AG04450 (cell line): Measurements from ENCODE around the gene SEC24A. TPM values are rescaled to one million over a fixed set of nuclear protein-coding genes. Genes with fewer than 3 reads are reported as not detected.
"Not testable (repeated sequence)": the region's sequence is repeated elsewhere in the genome, so short reads cannot be mapped to it uniquely, and the experiment has no call there.

Source experiments
- CTCF ChIA-PET: fragments of 300-600, 350-600 bp; formaldehyde crosslinking; extraction: SDS; loops from one replicate; lab custom pipeline; 2022; ENCODE audit warnings: antibody characterized with exemption, inconsistent platforms; lab: Charles Lee
- POLR2A ChIA-PET: fragments of 350-600 bp; formaldehyde crosslinking; extraction: SDS; loops from one replicate; lab custom pipeline; 2021; ENCODE audit warnings: antibody characterized with exemption, inconsistent platforms; lab: Yijun Ruan, JAX
- DNase-seq: peaks from one replicate; pipeline ENCODE4 v3.0.0-alpha.2; 2011; ENCODE audit warnings: low read depth, low spot score
- H3K27ac ChIP-seq: one replicate; pipeline ENCODE4 v1.5.1; 2012; ENCODE audit warnings: low read depth, low read length, control low read depth
- H3K27me3 ChIP-seq: one replicate; pipeline ENCODE4 v1.6.0; 2012; ENCODE audit warnings: low read length; ENCODE audit not compliant: control insufficient read depth, insufficient read depth
- H3K4me3 ChIP-seq: 2 replicates; pipeline ENCODE4 v1.5.1; 2011; ENCODE audit warnings: mild to moderate bottlenecking, low read depth, low read length, control low read depth
- H3K9me3 ChIP-seq: 2 replicates; pipeline ENCODE4 v1.5.1; 2012; ENCODE audit warnings: low read length; ENCODE audit not compliant: control insufficient read depth, insufficient read depth
- polyA plus RNA-seq: library from polyadenylated mRNA; depleted of rRNA; stranded (reverse); fragments of >200 nt; gene quantifications from 2 replicates; pipeline ENCODE4 v1.2.3, GENCODE V29; 2011
- TF ChIP-seq, protein P1 (sequence below): IDR thresholded peaks from 2 replicates; pipeline ENCODE4 v1.5.1; 2011; ENCODE audit warnings: low read depth, low read length, control low read depth, inconsistent platforms

SEC24A gene
- polyA plus RNA-seq, 1 experiment = 46.7 TPM

DNA sequence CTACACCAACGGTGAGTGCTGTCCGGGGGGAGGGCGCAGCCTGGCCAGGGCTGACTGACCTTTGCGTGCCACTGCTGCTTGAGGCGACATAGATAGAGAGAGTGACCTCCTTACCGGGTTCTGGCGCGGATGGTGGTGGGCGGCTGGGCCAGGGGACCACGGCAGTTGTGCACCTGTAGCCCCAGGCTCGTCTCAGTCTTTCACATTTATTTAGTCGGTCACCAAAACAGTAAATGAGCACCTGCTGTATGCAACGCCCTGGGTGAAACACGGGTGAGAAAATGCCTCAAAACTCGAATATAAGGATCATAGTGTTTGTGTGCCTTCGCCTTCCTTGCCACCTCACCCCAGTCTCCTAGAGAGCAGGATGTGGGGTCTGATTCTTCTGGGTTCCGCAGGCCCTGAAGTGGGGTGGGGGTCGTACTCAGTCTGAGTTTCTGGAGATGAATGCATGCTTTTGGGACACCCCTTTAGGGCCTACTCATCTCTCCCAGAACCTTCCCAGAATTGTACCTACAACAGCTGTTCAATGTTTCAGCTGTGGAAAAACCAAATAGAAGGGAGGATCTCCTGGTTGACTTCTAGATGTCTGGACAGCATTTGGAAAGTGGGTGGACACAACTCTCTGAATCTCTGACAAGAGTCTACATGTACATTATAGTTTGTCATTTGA lies 714 bp downstream of the SEC24A start:
- H3K27me3 ChIP-seq = no peaks in the 10 kb centered on the region
- POLR2A ChIA-PET = no interaction called here
- peak overlapping the region; percentile 98 for H3K27ac ChIP-seq
- CTCF ChIA-PET = no interaction called here
- TF ChIP-seq, protein P1, sequence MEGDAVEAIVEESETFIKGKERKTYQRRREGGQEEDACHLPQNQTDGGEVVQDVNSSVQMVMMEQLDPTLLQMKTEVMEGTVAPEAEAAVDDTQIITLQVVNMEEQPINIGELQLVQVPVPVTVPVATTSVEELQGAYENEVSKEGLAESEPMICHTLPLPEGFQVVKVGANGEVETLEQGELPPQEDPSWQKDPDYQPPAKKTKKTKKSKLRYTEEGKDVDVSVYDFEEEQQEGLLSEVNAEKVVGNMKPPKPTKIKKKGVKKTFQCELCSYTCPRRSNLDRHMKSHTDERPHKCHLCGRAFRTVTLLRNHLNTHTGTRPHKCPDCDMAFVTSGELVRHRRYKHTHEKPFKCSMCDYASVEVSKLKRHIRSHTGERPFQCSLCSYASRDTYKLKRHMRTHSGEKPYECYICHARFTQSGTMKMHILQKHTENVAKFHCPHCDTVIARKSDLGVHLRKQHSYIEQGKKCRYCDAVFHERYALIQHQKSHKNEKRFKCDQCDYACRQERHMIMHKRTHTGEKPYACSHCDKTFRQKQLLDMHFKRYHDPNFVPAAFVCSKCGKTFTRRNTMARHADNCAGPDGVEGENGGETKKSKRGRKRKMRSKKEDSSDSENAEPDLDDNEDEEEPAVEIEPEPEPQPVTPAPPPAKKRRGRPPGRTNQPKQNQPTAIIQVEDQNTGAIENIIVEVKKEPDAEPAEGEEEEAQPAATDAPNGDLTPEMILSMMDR = no peak
- no peak for DNase-seq
- peaks cover 4% of the 10 kb centered on the region; the same call in 1 of the 2 replicates for H3K9me3 ChIP-seq
- peak overlapping the region; percentile 100 for H3K4me3 ChIP-seq

DNA sequence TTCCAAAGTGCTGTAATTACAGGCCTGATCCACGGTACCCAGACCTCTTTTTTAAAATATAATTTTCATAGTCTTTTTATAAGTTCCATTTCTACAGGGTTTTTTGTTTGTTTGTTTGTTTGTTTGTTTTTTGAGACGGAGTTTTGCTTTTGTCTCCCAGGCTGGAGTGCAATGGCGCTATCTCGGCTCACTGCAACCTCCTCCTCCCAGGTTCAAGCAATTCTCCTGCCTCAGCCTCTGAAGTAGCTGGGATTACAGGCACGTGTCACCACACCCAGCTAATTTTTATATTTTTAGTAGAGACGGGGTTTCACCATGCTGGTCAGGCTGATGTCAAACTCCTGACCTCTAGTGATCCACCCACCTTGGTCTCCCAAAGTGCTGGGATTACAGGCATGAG lies 2.1 kb downstream of the SEC24A start:
- H3K27me3 ChIP-seq, H3K9me3 ChIP-seq, H3K27ac ChIP-seq, POLR2A ChIA-PET, DNase-seq: not testable (repeated sequence)
- H3K4me3 ChIP-seq = peak overlapping the region; percentile 100
- CTCF ChIA-PET = interaction anchor here (1.0 kb wide), 1 partner anchor 10 kb away, joined by 3 read pairs; no protein-coding TSS in a partner anchor

DNA sequence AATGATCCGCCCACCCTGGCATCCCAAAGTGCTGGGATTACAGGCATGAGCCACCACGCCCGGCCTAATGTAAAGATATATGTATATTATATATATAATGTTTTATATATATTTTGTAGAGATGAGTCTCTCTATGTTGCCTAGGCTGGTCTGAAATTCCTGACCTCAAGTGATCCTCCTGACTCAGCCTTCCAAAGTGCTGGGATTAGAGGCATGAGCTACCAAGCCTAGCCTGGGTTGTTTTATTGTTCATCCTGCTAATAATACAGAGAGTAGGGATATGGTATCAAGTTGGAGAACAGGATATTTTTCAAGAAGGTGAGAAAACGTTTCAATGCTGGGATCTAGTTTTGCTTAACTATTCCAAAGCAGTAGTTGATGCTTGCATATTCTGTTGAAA lies 2.9 kb downstream of the SEC24A start:
- Histone ChIP-seq H3K27ac (no peak overlapping the region), H3K9me3 (peaks cover 4% of the 10 kb centered on the region; the same call in 1 of the 2 replicates), H3K4me3 (no peak overlapping the region), H3K27me3 (no peaks in the 10 kb centered on the region)
- DNase-seq = no peak
- TF ChIP-seq, protein P1 = no peak
- ChIA-PET POLR2A (no interaction called here), CTCF (interaction anchor here (0.6 to 1.0 kb wide), 2 partner anchors 11 to 625 kb away, joined by 3 to 4 read pairs; no protein-coding TSS in a partner anchor)

DNA sequence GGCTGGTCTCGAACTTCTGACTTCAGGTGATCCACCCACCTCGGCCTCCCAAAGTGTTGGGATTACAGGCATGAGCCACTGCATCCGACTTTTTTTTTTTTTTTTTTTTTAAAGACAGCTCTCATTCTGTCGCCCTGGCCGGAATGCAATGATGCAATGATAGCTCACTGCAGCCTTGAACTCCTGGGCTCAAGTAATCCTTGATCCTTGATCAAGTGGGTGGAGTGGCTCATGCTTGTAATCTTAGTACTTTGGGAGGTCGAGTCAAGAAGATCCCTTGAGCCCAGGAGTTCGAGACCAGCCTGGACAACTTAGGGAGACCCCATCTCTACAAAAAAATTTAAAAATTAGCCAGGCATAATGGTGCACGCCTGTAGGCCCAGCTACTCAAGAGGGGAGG lies 8.1 kb downstream of the SEC24A start:
- Histone ChIP-seq H3K9me3 (no peaks in the 10 kb centered on the region), H3K4me3 (no peak overlapping the region), H3K27ac (no peak overlapping the region), H3K27me3 (no peaks in the 10 kb centered on the region)
- TF ChIP-seq, protein P1 = no peak
- CTCF ChIA-PET = no interaction called here
- POLR2A ChIA-PET = interaction anchor here (0.5 to 0.6 kb wide), 3 partner anchors 79 to 256 kb away, joined by 3 to 4 read pairs (median 4); no protein-coding TSS in a partner anchor
- no peak for DNase-seq

DNA sequence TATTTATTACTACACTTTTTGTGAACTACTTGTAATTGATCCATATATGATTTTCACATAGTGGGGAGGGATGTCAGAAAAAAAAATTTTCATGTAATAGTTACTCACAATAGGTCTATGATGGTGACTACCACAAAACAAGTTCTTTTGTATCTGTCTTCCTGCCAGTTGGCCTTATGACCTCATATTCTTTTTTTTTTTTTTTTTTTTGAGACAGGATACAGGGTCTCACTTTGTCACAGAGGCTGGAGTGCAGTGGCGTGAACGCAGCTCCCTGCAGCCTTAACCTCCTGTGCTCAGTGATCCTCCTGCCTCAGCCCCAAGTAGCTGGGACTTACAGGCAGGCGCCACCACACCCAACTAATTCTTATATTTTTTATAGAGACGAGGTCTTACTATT lies 10.9 kb downstream of the SEC24A start:
- no peak for DNase-seq
- Histone ChIP-seq H3K27me3 (no peaks in the 10 kb centered on the region), H3K4me3 (no peak overlapping the region), H3K9me3 (no peaks in the 10 kb centered on the region), H3K27ac (peak overlapping the region; percentile 11)
- CTCF ChIA-PET = no interaction called here
- TF ChIP-seq, protein P1 = no peak
- POLR2A ChIA-PET = interaction anchor here (0.7 kb wide), 1 partner anchor 214 kb away, joined by 6 read pairs; no protein-coding TSS in a partner anchor
